HepG2 (cell line): Measurements from ENCODE around the gene ZMIZ1. TPM values are rescaled to one million over a fixed set of nuclear protein-coding genes. Genes with fewer than 3 reads are reported as not detected.

Source experiments
- BRD4 ChIP-seq: sonication (generic); formaldehyde crosslinking; IDR thresholded peaks from 2 replicates; pipeline ENCODE4 v1.4.0; 2020; ENCODE audit warnings: missing genetic modification reagents
- CHCHD3 ChIP-seq: sonication (generic); formaldehyde crosslinking; IDR thresholded peaks from 2 replicates; pipeline ENCODE4 v1.8.0; 2022; ENCODE audit warnings: mild to moderate bottlenecking, missing genetic modification reagents, moderate library complexity
- FOXM1 ChIP-seq: sonication (generic); formaldehyde crosslinking; IDR thresholded peaks from 2 replicates; pipeline ENCODE4 v1.5.0; 2020; ENCODE audit warnings: missing genetic modification reagents
- HOXA5 ChIP-seq: sonication (generic); formaldehyde crosslinking; IDR thresholded peaks from 2 replicates; pipeline ENCODE4 v1.4.0; 2020; ENCODE audit warnings: missing genetic modification reagents
- ISL2 ChIP-seq: sonication (generic); formaldehyde crosslinking; IDR thresholded peaks from 2 replicates; pipeline ENCODE4 v1.5.0; 2020; ENCODE audit warnings: missing genetic modification reagents
- ISX ChIP-seq: sonication (generic); formaldehyde crosslinking; conservative IDR thresholded peaks from 2 replicates; pipeline ENCODE4 v1.5.0; 2020; ENCODE audit warnings: missing genetic modification reagents
- NKX3-1 ChIP-seq: sonication (generic); formaldehyde crosslinking; IDR thresholded peaks from 2 replicates; pipeline ENCODE4 v1.5.0; 2020; ENCODE audit warnings: missing genetic modification reagents
- PAWR ChIP-seq: sonication (generic); formaldehyde crosslinking; IDR thresholded peaks from 2 replicates; pipeline ENCODE4 v1.4.0; 2020; ENCODE audit warnings: missing genetic modification reagents, mild to moderate bottlenecking, borderline replicate concordance
- RARG ChIP-seq: sonication (generic); formaldehyde crosslinking; IDR thresholded peaks from 2 replicates; pipeline ENCODE4 v1.4.0; 2020; ENCODE audit warnings: low read depth, mild to moderate bottlenecking, missing genetic modification reagents
- REST ChIP-seq, 2 experiments: IDR thresholded peaks; 2 replicates each; pipeline ENCODE4 v1.6.1; 2011 to 2012; ENCODE audit warnings: low read length in 2 of 2, borderline replicate concordance in 1 of 2, low read depth in 1 of 2, mild to moderate bottlenecking in 1 of 2, moderate library complexity in 1 of 2
- ZBTB43 ChIP-seq: sonication (generic); formaldehyde crosslinking; conservative IDR thresholded peaks from 2 replicates; pipeline ENCODE4 v1.4.0; 2020; ENCODE audit warnings: missing genetic modification reagents
- ZNF614 ChIP-seq: IDR thresholded peaks from 2 replicates; pipeline ENCODE4 v1.6.1; 2018; ENCODE audit warnings: missing biosample characterization, missing genetic modification reagents, inconsistent platforms, borderline replicate concordance
- ZNF703 ChIP-seq: sonication (generic); formaldehyde crosslinking; IDR thresholded peaks from 2 replicates; pipeline ENCODE4 v1.5.1; 2020; ENCODE audit warnings: missing genetic modification reagents, mild to moderate bottlenecking, moderate library complexity, borderline replicate concordance
- ZNF772 ChIP-seq: sonication (generic); formaldehyde crosslinking; IDR thresholded peaks from 2 replicates; pipeline ENCODE4 v1.5.0; 2020; ENCODE audit warnings: mild to moderate bottlenecking, missing genetic modification reagents
- polyA plus RNA-seq, 8 experiments: library from polyadenylated mRNA; depleted of rRNA in 3 of 8; stranded (reverse) in 7 of 8; unstranded in 1 of 8; fragments of >200 nt; fragmentation: Illumina TruSeq in 4 of 8; extraction: Trizol in 4 of 8; gene quantifications; 2 replicates each; pipeline versions ENCODE4 v1.2.1 to v1.2.3, GENCODE V29; 2011 to 2016; ENCODE audit warnings: low read depth in 4 of 8, missing spikeins in 1 of 8, mixed read lengths in 1 of 8; ENCODE audit not compliant: insufficient read depth in 1 of 8
- total RNA-seq, 5 experiments: library from RNA; depleted of rRNA; stranded (reverse); fragments of >200 nt; fragmentation: Illumina TruSeq; extraction: Trizol; gene quantifications; 2 replicates each; pipeline ENCODE4 v1.2.3, GENCODE V29; 2016; ENCODE audit warnings: low read depth in 1 of 5
- TF ChIP-seq, protein P1 (sequence below): sonication (generic); formaldehyde crosslinking; IDR thresholded peaks from 2 replicates; pipeline ENCODE4 v1.4.0; 2020; ENCODE audit warnings: missing genetic modification reagents, low read depth, mild to moderate bottlenecking, borderline replicate concordance
- TF ChIP-seq, protein P2 (sequence below): sonication (generic); formaldehyde crosslinking; IDR thresholded peaks from 2 replicates; pipeline ENCODE4 v1.4.0; 2020; ENCODE audit warnings: missing genetic modification reagents
- TF ChIP-seq, protein P3 (sequence below): sonication (generic); formaldehyde crosslinking; IDR thresholded peaks from 2 replicates; pipeline ENCODE4 v1.4.0; 2020; ENCODE audit warnings: mild to moderate bottlenecking, missing genetic modification reagents

ZMIZ1 gene
- total and polyA plus RNA-seq, 2 of the 13 experiments (the other 11 are each of a cell fraction or from before 2014, with no cell fraction given), result 5.3 to 10.2 TPM

DNA sequence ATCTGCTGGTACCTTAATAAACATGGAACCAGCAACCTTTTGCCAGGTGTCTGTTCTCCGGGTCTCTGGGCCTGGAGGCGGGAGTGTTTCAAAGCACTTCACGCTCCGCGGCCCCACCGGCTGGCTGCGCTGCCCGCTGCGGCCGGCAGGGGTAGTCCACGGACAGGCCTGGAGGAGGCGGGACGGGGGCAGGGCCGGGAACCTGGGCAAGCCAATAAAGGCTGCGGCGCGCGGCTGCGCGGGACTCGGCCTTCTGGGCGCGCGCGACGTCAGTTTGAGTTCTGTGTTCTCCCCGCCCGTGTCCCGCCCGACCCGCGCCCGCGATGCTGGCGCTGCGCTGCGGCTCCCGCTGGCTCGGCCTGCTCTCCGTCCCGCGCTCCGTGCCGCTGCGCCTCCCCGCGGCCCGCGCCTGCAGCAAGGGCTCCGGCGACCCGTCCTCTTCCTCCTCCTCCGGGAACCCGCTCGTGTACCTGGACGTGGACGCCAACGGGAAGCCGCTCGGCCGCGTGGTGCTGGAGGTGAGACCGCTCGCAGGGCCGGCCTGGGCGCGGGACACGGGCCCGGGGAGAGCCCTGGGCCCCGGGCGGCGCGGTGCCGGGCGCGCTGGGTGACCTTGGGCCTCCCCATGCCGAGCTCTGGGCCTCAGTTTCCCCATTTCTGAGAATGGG is 278.6 kb downstream of the ZMIZ1 start, which contains the start of gene PPIF (continued):
- TF ChIP-seq, protein P1, sequence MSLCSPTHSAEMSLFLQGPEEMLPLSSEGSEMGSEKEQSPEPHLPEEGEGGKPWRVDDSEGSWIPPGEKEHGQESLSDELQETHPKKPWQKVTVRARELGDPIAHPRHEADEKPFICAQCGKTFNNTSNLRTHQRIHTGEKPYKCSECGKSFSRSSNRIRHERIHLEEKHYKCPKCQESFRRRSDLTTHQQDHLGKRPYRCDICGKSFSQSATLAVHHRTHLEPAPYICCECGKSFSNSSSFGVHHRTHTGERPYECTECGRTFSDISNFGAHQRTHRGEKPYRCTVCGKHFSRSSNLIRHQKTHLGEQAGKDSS (CRISPR knock-in tag), result no peak
- TF ChIP-seq, protein P2, sequence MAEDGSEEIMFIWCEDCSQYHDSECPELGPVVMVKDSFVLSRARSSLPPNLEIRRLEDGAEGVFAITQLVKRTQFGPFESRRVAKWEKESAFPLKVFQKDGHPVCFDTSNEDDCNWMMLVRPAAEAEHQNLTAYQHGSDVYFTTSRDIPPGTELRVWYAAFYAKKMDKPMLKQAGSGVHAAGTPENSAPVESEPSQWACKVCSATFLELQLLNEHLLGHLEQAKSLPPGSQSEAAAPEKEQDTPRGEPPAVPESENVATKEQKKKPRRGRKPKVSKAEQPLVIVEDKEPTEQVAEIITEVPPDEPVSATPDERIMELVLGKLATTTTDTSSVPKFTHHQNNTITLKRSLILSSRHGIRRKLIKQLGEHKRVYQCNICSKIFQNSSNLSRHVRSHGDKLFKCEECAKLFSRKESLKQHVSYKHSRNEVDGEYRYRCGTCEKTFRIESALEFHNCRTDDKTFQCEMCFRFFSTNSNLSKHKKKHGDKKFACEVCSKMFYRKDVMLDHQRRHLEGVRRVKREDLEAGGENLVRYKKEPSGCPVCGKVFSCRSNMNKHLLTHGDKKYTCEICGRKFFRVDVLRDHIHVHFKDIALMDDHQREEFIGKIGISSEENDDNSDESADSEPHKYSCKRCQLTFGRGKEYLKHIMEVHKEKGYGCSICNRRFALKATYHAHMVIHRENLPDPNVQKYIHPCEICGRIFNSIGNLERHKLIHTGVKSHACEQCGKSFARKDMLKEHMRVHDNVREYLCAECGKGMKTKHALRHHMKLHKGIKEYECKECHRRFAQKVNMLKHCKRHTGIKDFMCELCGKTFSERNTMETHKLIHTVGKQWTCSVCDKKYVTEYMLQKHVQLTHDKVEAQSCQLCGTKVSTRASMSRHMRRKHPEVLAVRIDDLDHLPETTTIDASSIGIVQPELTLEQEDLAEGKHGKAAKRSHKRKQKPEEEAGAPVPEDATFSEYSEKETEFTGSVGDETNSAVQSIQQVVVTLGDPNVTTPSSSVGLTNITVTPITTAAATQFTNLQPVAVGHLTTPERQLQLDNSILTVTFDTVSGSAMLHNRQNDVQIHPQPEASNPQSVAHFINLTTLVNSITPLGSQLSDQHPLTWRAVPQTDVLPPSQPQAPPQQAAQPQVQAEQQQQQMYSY (CRISPR knock-in tag), result no peak
- TF ChIP-seq RARG (CRISPR knock-in tag) (no peak), REST (IDR thresholded peaks at IDR 0.05; ENCODE audit: borderline replicate concordance in 1 of 2, low read depth in 1 of 2, low read length in 2 of 2) (no peak), HOXA5 (no peak), ZNF703 (CRISPR knock-in tag) (no peak), ZNF614 (peak; percentile 63; the same call in 1 of the 2 replicates), ZNF772 (CRISPR knock-in tag) (no peak), BRD4 (CRISPR knock-in tag) (no peak), NKX3-1 (CRISPR knock-in tag) (no peak), ZBTB43 (CRISPR knock-in tag) (peak; percentile 9; the same call in 1 of the 2 replicates), FOXM1 (CRISPR knock-in tag) (no peak), CHCHD3 (CRISPR knock-in tag) (peak; percentile 49; the same call in 1 of the 2 replicates), ISX (CRISPR knock-in tag) (peak; percentile 59; the same call in 1 of the 2 replicates), ISL2 (CRISPR knock-in tag) (no peak; the same call in 1 of the 2 replicates), PAWR (CRISPR knock-in tag) (no peak)
- TF ChIP-seq, protein P3, sequence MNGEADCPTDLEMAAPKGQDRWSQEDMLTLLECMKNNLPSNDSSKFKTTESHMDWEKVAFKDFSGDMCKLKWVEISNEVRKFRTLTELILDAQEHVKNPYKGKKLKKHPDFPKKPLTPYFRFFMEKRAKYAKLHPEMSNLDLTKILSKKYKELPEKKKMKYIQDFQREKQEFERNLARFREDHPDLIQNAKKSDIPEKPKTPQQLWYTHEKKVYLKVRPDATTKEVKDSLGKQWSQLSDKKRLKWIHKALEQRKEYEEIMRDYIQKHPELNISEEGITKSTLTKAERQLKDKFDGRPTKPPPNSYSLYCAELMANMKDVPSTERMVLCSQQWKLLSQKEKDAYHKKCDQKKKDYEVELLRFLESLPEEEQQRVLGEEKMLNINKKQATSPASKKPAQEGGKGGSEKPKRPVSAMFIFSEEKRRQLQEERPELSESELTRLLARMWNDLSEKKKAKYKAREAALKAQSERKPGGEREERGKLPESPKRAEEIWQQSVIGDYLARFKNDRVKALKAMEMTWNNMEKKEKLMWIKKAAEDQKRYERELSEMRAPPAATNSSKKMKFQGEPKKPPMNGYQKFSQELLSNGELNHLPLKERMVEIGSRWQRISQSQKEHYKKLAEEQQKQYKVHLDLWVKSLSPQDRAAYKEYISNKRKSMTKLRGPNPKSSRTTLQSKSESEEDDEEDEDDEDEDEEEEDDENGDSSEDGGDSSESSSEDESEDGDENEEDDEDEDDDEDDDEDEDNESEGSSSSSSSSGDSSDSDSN (CRISPR knock-in tag), result peak; percentile 46; the same call in 1 of the 2 replicates
